ENCODE results near the gene CSNK2B.
A peak's percentile ranks its signal among the peaks of the same experiment; 100 is the strongest.

Gene CSNK2B

DNA sequence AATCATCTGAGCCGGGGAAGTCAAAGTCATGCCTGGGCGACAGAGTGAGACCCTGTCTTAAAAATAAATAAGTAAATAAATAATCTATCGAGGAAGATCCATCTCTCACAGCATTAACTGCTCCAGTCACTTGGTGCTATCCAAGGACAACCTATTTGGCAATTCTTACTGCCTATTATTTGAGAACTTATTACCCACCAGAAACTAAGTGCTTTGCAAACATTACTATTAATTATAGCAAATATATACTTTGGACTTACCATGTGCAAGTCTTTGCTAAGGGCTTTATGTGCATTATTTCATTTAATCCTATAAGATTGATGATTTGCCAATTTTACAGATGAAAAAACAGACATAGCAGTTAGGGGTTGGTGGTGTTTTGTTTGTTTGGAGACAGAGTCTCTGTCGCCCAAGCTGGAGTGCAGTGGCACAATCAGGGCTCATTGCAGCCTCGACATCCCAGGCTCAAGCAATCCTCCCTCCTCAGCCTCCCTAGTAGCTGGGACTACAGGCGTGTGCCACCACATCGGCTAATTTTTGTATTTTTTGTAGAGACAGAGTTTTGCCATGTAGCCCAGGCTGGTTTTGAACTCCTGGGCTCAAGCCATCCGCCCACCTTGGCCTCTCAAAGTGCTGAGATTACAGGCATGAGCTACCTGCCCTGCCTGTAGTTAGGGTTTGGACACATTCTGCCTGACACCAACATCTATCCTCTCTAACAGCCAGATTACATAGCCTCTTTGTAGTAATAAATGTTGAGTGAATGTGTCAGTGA is 11.1 kb upstream of the CSNK2B start:
- POLR2A ChIA-PET (ENCODE audit: low non-redundant PET), result no interaction called here

DNA sequence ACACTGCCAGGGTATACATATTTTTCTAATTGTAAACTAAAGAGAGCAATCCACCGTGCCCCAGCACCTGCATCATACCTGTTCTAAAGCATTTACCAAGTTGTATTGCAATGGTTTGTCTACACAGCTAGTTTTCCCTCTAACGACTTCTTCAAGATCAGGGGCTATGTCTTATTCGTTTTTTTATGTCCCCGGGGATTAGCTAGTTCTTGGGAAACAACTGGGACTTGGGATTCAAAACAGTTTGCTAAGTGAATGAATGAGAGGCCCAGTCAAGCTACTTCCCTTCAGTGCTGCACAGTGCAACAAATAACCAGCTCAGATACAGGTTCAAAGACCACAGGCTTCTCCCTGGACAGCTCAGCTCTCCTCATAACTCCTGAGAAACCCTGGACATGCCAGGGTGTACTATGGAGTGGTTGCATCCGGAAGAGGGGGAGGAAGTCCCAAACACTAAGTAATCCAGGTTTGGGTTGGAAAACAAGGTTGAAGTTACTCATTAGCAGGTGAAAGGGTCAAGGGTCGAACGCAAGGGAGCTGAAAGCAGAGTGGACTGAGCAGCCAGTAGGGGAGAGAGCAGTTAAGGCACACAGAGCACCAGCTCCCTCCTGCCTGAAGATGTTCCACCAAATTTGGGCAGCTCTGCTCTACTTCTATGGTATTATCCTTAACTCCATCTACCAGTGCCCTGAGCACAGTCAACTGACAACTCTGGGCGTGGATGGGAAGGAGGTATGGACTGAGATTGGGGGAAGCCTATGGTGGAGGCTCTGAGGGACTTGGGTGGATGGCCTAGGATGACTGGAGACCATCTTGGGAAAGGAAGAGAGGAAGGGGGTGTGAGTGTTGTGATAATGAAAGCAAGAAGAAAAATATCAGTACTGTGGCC is 10.3 kb upstream of the CSNK2B start, which contains the start of gene APOM:
Gene APOM, plus strand, starts transcription at position 546 of the 889 bp plus-strand sequence. Its CDS starts 73 bp downstream, at position 619.
- CTCF ChIA-PET, result interaction anchor here (0.7 kb wide), 1 partner anchor 448 kb away, joined by 3 read pairs; no protein-coding TSS in a partner anchor
- TF ChIP-seq, protein P1, sequence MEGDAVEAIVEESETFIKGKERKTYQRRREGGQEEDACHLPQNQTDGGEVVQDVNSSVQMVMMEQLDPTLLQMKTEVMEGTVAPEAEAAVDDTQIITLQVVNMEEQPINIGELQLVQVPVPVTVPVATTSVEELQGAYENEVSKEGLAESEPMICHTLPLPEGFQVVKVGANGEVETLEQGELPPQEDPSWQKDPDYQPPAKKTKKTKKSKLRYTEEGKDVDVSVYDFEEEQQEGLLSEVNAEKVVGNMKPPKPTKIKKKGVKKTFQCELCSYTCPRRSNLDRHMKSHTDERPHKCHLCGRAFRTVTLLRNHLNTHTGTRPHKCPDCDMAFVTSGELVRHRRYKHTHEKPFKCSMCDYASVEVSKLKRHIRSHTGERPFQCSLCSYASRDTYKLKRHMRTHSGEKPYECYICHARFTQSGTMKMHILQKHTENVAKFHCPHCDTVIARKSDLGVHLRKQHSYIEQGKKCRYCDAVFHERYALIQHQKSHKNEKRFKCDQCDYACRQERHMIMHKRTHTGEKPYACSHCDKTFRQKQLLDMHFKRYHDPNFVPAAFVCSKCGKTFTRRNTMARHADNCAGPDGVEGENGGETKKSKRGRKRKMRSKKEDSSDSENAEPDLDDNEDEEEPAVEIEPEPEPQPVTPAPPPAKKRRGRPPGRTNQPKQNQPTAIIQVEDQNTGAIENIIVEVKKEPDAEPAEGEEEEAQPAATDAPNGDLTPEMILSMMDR (conservative IDR thresholded peaks at IDR 0.05; ENCODE audit: low read depth), result no peak
- peak within 1 kb of the TSS; percentile 31 for H3K27ac ChIP-seq
- POLR2A ChIA-PET (ENCODE audit: low non-redundant PET), result no interaction called here
- DNase-seq (ENCODE audit: low spot score), result no peak

More for the DNA sequence above, 11.1 kb upstream of the CSNK2B start:
- TF ChIP-seq, protein P1 (conservative IDR thresholded peaks at IDR 0.05; ENCODE audit: low read depth), result no peak
- no peak for DNase-seq (ENCODE audit: low spot score)
- CTCF ChIA-PET, result no interaction called here
- peak overlapping the region; percentile 22 for H3K27ac ChIP-seq

DNA sequence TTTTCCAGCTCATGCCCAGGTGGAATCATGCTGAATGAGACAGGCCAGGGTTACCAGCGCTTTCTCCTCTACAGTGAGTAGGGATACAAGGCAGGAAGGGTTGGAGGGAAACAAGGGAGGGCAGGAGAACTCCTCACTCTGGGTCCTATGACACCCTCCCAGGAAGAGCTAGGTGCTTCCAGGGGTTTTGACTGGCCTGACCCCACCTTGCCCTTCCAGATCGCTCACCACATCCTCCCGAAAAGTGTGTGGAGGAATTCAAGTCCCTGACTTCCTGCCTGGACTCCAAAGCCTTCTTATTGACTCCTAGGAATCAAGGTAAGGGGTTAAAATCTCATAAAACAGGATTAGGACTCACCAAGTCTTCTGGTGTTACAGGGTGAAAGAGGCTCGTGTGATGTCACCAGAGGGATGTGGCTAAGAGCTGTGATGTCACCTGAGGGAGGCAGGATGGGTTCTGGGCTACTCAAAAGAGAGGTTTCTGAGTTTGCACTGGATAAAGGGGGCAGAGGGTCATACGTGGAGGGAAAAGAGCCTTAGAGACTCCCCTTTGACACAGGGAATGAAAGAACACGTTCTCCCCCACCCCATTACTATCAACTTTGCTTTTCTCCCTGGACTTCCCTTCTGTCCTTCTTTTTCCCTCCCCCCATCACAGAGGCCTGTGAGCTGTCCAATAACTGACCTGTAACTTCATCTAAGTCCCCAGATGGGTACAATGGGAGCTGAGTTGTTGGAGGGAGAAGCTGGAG is 8.3 kb upstream of the CSNK2B start:
- ChIA-PET CTCF (interaction anchor here (0.6 to 1.0 kb wide), 3 partner anchors 13 to 409 kb away, joined by 3 to 5 read pairs (median 3); partner anchors contain the start of genes ATP6V1G2 and NFKBIL1), POLR2A (ENCODE audit: low non-redundant PET) (no interaction called here)
- TF ChIP-seq, protein P1 (conservative IDR thresholded peaks at IDR 0.05; ENCODE audit: low read depth), result no peak
- H3K27ac ChIP-seq, result peak overlapping the region; percentile 31
- no peak for DNase-seq (ENCODE audit: low spot score)

DNA sequence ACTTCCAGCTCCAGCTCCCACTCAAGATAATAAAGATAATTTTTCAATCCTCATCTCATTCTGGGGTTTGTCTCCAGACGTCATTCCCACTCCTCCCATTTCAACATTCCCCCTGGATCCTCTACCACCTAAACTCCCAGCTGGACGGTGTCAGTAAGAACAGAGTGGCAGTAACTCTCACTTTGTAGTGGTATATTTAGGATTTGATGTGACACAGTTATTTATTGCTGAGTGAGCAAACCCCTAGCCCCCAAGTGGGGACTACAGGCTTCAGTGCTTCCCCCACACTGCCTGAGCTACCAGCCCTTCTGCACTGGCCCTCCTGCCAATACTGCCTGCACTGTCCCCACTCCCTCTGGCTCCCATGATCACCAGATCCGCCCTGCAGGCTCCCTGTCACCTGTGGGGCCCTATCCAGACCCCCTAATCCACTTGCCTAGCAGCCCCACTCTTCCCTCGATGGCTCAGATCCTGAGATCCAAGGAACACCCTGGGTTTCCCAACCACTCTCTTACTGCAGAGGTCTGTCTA is 7.7 kb upstream of the CSNK2B start:
- POLR2A ChIA-PET (ENCODE audit: low non-redundant PET), result no interaction called here
- peak overlapping the region; percentile 25; the same call in 1 of the 2 replicates for H3K27ac ChIP-seq
- CTCF ChIA-PET, result interaction anchor here (0.6 to 1.0 kb wide), 3 partner anchors 13 to 409 kb away, joined by 3 to 5 read pairs (median 3); partner anchors contain the start of genes ATP6V1G2 and NFKBIL1
- DNase-seq (ENCODE audit: low spot score), result no peak
- TF ChIP-seq, protein P1 (conservative IDR thresholded peaks at IDR 0.05; ENCODE audit: low read depth), result no peak

DNA sequence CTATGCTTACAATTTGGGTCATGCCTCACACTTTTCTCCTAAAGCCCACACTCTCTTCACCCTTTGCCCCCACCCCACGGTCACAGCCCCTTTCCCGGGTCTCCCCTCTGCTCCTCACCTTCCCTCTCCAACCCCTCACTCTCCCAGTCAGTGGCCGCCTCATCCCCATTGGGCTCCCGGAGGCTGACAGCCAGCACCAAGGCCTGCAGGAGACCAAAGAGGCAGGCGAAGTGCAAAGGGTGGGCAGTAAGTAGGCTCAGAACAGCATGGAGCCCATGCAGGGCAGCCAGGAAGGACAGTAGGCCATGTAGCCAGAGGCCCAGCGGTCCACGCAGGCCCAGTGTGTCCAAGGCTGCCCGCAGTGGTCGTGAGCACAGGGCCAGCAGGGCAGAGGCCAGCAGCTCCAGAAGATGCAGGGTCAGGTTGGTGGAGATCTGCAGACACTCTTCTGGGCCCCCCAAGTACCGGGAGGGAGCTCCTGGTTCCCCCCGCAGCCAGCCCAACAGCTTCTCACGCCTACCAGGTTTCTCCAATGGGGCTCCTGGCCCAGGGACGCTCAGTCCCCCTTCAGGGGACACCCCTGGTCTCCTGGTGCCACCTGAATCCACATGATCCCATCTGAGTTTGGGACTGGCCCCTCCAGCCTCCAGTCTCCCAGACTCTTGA is 6.8 kb upstream of the CSNK2B start:
- DNase-seq (ENCODE audit: low spot score), result no peak
- TF ChIP-seq, protein P1 (conservative IDR thresholded peaks at IDR 0.05; ENCODE audit: low read depth), result no peak
- CTCF ChIA-PET, result no interaction called here
- POLR2A ChIA-PET (ENCODE audit: low non-redundant PET), result no interaction called here
- peak overlapping the region; percentile 88 for H3K27ac ChIP-seq
